CD14-positive monocyte (primary cell): ENCODE measurements around the gene FREM1. TPM values are rescaled to one million over a fixed set of nuclear protein-coding genes. Genes with fewer than 3 reads are reported as not detected.

ENCODE experiments used
- DNase-seq, 3 donors: peaks; one replicate each; pipeline ENCODE4 v3.0.0-alpha.2; 2011 to 2022
- H2AFZ ChIP-seq: 2 replicates; pipeline ENCODE4 v1.6.0; 2012; ENCODE audit warnings: mild to moderate bottlenecking, low read depth, low read length, inconsistent platforms; ENCODE audit not compliant: insufficient read depth, poor library complexity, severe bottlenecking
- H3K27ac ChIP-seq, 2 donors: 1 replicate in 1 of 2; 2 replicates in 1 of 2; pipeline ENCODE4 v1.5.1; 2012 to 2013; ENCODE audit warnings: low read length in 2 of 2, control low read depth in 1 of 2, inconsistent platforms in 1 of 2, low read depth in 1 of 2, mild to moderate bottlenecking in 1 of 2
- H3K27me3 ChIP-seq, 2 donors: one replicate each; pipeline versions ENCODE4 v1.6.0 to v1.6.1; 2011 to 2013; ENCODE audit warnings: low read length in 2 of 2; ENCODE audit not compliant: control insufficient read depth in 2 of 2, insufficient read depth in 2 of 2
- H3K36me3 ChIP-seq, 2 donors: replicated peaks in 1 of 2; 1 replicate in 1 of 2; 2 replicates in 1 of 2; pipeline versions ENCODE4 v1.5.1 to v1.6.1; 2012 to 2013; ENCODE audit warnings: low read length in 2 of 2, control low read depth in 1 of 2, inconsistent platforms in 1 of 2, mild to moderate bottlenecking in 1 of 2; ENCODE audit not compliant: insufficient read depth in 2 of 2, control insufficient read depth in 1 of 2
- H3K4me1 ChIP-seq, 2 donors: 1 replicate in 1 of 2; 2 replicates in 1 of 2; pipeline versions ENCODE4 v1.5.1 to v1.6.1; 2012 to 2013; ENCODE audit warnings: low read length in 2 of 2, control low read depth in 1 of 2, inconsistent platforms in 1 of 2, mild to moderate bottlenecking in 1 of 2, moderate library complexity in 1 of 2; ENCODE audit not compliant: insufficient read depth in 2 of 2, control insufficient read depth in 1 of 2
- H3K4me2 ChIP-seq: replicated peaks from 2 replicates; pipeline ENCODE3; 2012; ENCODE audit warnings: low read length, moderate library complexity, mild to moderate bottlenecking; ENCODE audit not compliant: poor library complexity, severe bottlenecking; ENCODE audit errors: extremely low read depth
- H3K4me3 ChIP-seq, 3 experiments: fragments of 200-600 bp in 1 of 3; sonication (generic) in 1 of 3; replicated peaks in 1 of 3; 1 replicate in 2 of 3; 2 replicates in 1 of 3; pipeline ENCODE4 v1.5.1; 2011 to 2013; ENCODE audit warnings: low read length in 3 of 3, mild to moderate bottlenecking in 3 of 3, control low read depth in 2 of 3, low read depth in 2 of 3, inconsistent platforms in 1 of 3, moderate library complexity in 1 of 3
- H3K79me2 ChIP-seq: 2 replicates; pipeline ENCODE4 v1.6.0; 2012; ENCODE audit warnings: mild to moderate bottlenecking, control low read depth, inconsistent platforms, low read length, moderate library complexity; ENCODE audit not compliant: insufficient read depth
- H3K9ac ChIP-seq: 2 replicates; pipeline ENCODE4 v1.6.0; 2017; ENCODE audit warnings: low read length, mild to moderate bottlenecking; ENCODE audit not compliant: insufficient read depth, poor library complexity, severe bottlenecking
- H3K9me3 ChIP-seq, 2 donors: replicated peaks in 1 of 2; 1 replicate in 1 of 2; 2 replicates in 1 of 2; pipeline versions ENCODE4 v1.5.1 to v1.6.1; 2012 to 2013; ENCODE audit warnings: low read length in 2 of 2, control low read depth in 1 of 2; ENCODE audit not compliant: control insufficient read depth in 1 of 2, insufficient read depth in 1 of 2
- H4K20me1 ChIP-seq: 2 replicates; pipeline ENCODE4 v1.6.0; 2012; ENCODE audit warnings: mild to moderate bottlenecking, low read length, control low read depth, moderate library complexity; ENCODE audit not compliant: insufficient read depth
- H3K27ac Mint-ChIP-seq, 7 donors: one replicate each; pipeline ENCODE4 v1.8.0; 2020; ENCODE audit warnings: mild to moderate bottlenecking in 7 of 7, mixed read lengths in 7 of 7, moderate library complexity in 6 of 7, inconsistent platforms in 2 of 7
- H3K27me3 Mint-ChIP-seq, 3 donors: one replicate each; pipeline ENCODE4 v1.8.0; 2021 to 2022; ENCODE audit warnings: low read depth in 3 of 3, mild to moderate bottlenecking in 3 of 3, mixed read lengths in 3 of 3, moderate library complexity in 3 of 3, inconsistent platforms in 1 of 3
- H3K36me3 Mint-ChIP-seq, 2 donors: one replicate each; pipeline ENCODE4 v1.8.0; 2020; ENCODE audit warnings: mixed read lengths in 2 of 2, inconsistent platforms in 1 of 2, mild to moderate bottlenecking in 1 of 2
- H3K4me1 Mint-ChIP-seq: one replicate; pipeline ENCODE4 v1.8.0; 2020; ENCODE audit warnings: mild to moderate bottlenecking, mixed read lengths
- H3K4me3 Mint-ChIP-seq, 2 donors: one replicate each; pipeline ENCODE4 v1.8.0; 2020; ENCODE audit warnings: mild to moderate bottlenecking in 2 of 2, mixed read lengths in 2 of 2, moderate library complexity in 1 of 2
- H3K9me3 Mint-ChIP-seq, 7 donors: one replicate each; pipeline ENCODE4 v1.8.0; 2020 to 2022; ENCODE audit warnings: mixed read lengths in 7 of 7, mild to moderate bottlenecking in 6 of 7, moderate library complexity in 6 of 7, inconsistent platforms in 2 of 7
- CTCF ChIP-seq: fragments of 200-600 bp; IDR thresholded peaks from one replicate; pipeline ENCODE4 v1.8.0; 2022; ENCODE audit warnings: antibody characterized with exemption, mild to moderate bottlenecking
- WGBS: methylation state at CpG from one replicate; pipeline ENCODE4 v1.1.5; 2013; ENCODE audit warnings: missing lambda C conversion rate; ENCODE audit not compliant: insufficient coverage; 5-methylcytosine and 5-hydroxymethylcytosine counted together
- intact Hi-C, 2 donors: fragments of 100-400 bp; cut with micrococcal nuclease; formaldehyde crosslinking; loops; one replicate each; pipeline versions ENCODE4 v1.15.0 to v1.15.1; 2023
- polyA plus RNA-seq, 3 donors: library from polyadenylated mRNA; depleted of rRNA in 1 of 3; unstranded in 2 of 3; stranded (reverse) in 1 of 3; fragments of 300-500 nt in 2 of 3; fragments of >200 nt in 1 of 3; fragmentation: Illumina TruSeq in 2 of 3; gene quantifications; 1 replicate in 2 of 3; 2 replicates in 1 of 3; pipeline ENCODE4 v1.2.3, GENCODE V29; 2012 to 2021

Gene FREM1
- polyA plus RNA-seq, 3 donors: not detected

GRCh38 chr9:14888875-14889274 is 21.4 kb downstream of the FREM1 start:
- Histone ChIP-seq H3K4me2 (no peak overlapping the region), H3K9ac (no peak overlapping the region), H3K36me3 (no peaks in the 10 kb centered on the region), H4K20me1 (no peaks in the 10 kb centered on the region), H3K4me1 (no peaks in the 10 kb centered on the region), H3K9me3 (no peaks in the 10 kb centered on the region), H2AFZ (no peak overlapping the region), H3K4me3 (no peak overlapping the region), H3K27me3 (no peaks in the 10 kb centered on the region), H3K27ac (no peak overlapping the region), H3K79me2 (no peaks in the 10 kb centered on the region)
- no CpG with 5 or more reads among the region's 1 CpG for whole genome bisulfite sequencing
- H3K4me1 Mint-ChIP-seq: no peaks in the 10 kb centered on the region
- no peak overlapping the region for H3K4me3 Mint-ChIP-seq
- H3K27ac Mint-ChIP-seq: no peak overlapping the region
- DNase-seq: no peak
- H3K27me3 Mint-ChIP-seq: no peaks in the 10 kb centered on the region
- peaks cover 0 to 5% (median 3%) of the 10 kb centered on the region in 7 donors for H3K9me3 Mint-ChIP-seq
- intact Hi-C loops: no loop called here
- no peak for TF ChIP-seq CTCF
- H3K36me3 Mint-ChIP-seq: no peaks in the 10 kb centered on the region

- H3K36me3 Mint-ChIP-seq: no peaks in the 10 kb centered on the region
- Histone ChIP-seq H4K20me1 (no peaks in the 10 kb centered on the region), H3K27ac (no peak overlapping the region), H2AFZ (no peak overlapping the region), H3K4me3 (no peak overlapping the region), H3K4me2 (no peak overlapping the region), H3K27me3 (no peaks in the 10 kb centered on the region), H3K79me2 (no peaks in the 10 kb centered on the region), H3K36me3 (no peaks in the 10 kb centered on the region), H3K4me1 (no peaks in the 10 kb centered on the region), H3K9me3 (no peaks in the 10 kb centered on the region), H3K9ac (no peak overlapping the region)
- peaks cover 0 to 5% (median 1%) of the 10 kb centered on the region in 7 donors for H3K9me3 Mint-ChIP-seq
- DNase-seq: no peak
- intact Hi-C loops: no loop called here
- no peak overlapping the region for H3K27ac Mint-ChIP-seq
- no peak overlapping the region for H3K4me3 Mint-ChIP-seq
- no CpG with 5 or more reads among the region's 1 CpG for WGBS
- no peaks in the 10 kb centered on the region for H3K4me1 Mint-ChIP-seq
- TF ChIP-seq CTCF: no peak
- H3K27me3 Mint-ChIP-seq: no peaks in the 10 kb centered on the region
Measured at GRCh38 chr9:14888272-14888671, 22.0 kb downstream of the FREM1 start.
